ENCODE data around the gene TACR2.

GRCh38 chr10:69403519-69403918, 13.2 kb downstream of the TACR2 start:
- TF ChIP-seq, protein P1, sequence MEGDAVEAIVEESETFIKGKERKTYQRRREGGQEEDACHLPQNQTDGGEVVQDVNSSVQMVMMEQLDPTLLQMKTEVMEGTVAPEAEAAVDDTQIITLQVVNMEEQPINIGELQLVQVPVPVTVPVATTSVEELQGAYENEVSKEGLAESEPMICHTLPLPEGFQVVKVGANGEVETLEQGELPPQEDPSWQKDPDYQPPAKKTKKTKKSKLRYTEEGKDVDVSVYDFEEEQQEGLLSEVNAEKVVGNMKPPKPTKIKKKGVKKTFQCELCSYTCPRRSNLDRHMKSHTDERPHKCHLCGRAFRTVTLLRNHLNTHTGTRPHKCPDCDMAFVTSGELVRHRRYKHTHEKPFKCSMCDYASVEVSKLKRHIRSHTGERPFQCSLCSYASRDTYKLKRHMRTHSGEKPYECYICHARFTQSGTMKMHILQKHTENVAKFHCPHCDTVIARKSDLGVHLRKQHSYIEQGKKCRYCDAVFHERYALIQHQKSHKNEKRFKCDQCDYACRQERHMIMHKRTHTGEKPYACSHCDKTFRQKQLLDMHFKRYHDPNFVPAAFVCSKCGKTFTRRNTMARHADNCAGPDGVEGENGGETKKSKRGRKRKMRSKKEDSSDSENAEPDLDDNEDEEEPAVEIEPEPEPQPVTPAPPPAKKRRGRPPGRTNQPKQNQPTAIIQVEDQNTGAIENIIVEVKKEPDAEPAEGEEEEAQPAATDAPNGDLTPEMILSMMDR (IDR thresholded peaks at IDR 0.05) = no peak
- no peak for TF ChIP-seq POLR2A (IDR thresholded peaks at IDR 0.05)
- no peak for TF ChIP-seq POLR2AphosphoS5 (IDR thresholded peaks at IDR 0.05)
- no peak for TF ChIP-seq EP300 (IDR thresholded peaks at IDR 0.05)

All from upper lobe of left lung (tissue), 4 donors.